ENCODE results near the gene NID1. TPM values are rescaled to one million over a fixed set of nuclear protein-coding genes. Genes with fewer than 3 reads are reported as not detected.

Gene NID1
- total RNA-seq, 1 experiment from 2014 or later: 48.5 TPM

DNA sequence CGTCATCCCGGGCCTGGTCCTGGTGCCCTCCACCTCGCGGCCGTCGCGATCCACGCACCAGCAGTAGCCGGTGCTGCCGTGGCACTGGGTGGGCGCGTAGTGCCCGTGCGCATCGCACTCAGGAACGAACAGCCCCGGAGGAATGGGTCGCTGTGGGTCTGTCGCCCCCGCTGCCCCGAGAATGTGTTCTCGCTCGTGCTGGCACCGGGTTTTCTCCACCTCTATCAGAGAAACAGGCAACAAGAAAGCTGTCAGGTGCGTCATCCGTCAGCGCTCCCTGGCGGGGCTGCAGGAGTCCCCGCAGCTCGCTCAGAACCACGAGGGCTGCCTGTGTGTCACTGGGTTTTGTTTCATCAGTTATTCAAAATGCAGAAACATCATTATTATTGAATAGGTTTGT, 71.2 kb downstream of the NID1 start:
- Histone ChIP-seq H3K27me3 (replicated peaks; ENCODE audit: control insufficient read depth, insufficient read depth, low read length) (no peaks in the 10 kb centered on the region), H3K9me3 (no peaks in the 10 kb centered on the region), H3K4me1 (0 out of 2 replicates have a peak, but pooled peaks cover 5% of the 10 kb centered on the region), H3K4me3 (ENCODE audit: low read depth, low read length) (no peak overlapping the region), H3K36me3 (ENCODE audit: control insufficient read depth, insufficient read depth, low read length) (no peaks in the 10 kb centered on the region)
- peaks cover 12% of the 10 kb centered on the region for H3K9me3 Mint-ChIP-seq (ENCODE audit: unreplicated experiment)
- TF ChIP-seq, protein P1, sequence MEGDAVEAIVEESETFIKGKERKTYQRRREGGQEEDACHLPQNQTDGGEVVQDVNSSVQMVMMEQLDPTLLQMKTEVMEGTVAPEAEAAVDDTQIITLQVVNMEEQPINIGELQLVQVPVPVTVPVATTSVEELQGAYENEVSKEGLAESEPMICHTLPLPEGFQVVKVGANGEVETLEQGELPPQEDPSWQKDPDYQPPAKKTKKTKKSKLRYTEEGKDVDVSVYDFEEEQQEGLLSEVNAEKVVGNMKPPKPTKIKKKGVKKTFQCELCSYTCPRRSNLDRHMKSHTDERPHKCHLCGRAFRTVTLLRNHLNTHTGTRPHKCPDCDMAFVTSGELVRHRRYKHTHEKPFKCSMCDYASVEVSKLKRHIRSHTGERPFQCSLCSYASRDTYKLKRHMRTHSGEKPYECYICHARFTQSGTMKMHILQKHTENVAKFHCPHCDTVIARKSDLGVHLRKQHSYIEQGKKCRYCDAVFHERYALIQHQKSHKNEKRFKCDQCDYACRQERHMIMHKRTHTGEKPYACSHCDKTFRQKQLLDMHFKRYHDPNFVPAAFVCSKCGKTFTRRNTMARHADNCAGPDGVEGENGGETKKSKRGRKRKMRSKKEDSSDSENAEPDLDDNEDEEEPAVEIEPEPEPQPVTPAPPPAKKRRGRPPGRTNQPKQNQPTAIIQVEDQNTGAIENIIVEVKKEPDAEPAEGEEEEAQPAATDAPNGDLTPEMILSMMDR (IDR thresholded peaks at IDR 0.05; ENCODE audit: insufficient read depth in 1 of 2, low read depth in 1 of 2, low read length in 1 of 2, severe bottlenecking in 1 of 2, unreplicated experiment in 1 of 2): no peak
- intact Hi-C loops (cut with micrococcal nuclease; ENCODE audit: unreplicated experiment): no loop called here
- peaks cover 5% of the 10 kb centered on the region for H3K4me1 Mint-ChIP-seq (ENCODE audit: low read depth, unreplicated experiment)
- H3K36me3 Mint-ChIP-seq (ENCODE audit: insufficient read depth, unreplicated experiment): peaks cover 9% of the 10 kb centered on the region
- no peak overlapping the region for H3K27ac Mint-ChIP-seq (ENCODE audit: unreplicated experiment)
- DNase-seq: no peak
- H3K27me3 Mint-ChIP-seq (ENCODE audit: insufficient read depth, unreplicated experiment): no peaks in the 10 kb centered on the region
- BruUV-seq (replicated peaks): no TSS peak
- ChIA-PET POLR2A (no interaction called here), CTCF (no interaction called here)
- no peak overlapping the region for H3K4me3 Mint-ChIP-seq (ENCODE audit: unreplicated experiment)

DNA sequence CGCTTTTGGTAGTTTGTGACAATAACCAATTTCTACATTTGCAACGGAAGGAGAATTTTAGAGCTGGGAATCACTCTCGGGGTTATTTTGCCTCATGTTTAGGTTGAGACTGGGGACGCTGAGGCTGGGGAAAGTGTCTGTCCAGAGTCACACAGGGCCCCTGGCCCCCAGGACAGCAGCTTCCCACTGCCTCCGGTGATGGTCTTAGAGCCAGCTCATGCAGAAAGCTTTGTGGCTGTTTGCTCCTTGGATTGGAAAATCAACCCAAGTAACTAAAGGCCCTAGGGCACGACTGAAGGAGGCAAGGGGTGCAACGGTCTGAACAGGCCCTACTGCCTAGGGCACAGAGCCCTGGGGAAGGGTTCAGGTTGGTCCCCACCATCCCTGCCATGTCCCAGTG, 72.0 kb downstream of the NID1 start:
- H3K27me3 ChIP-seq (replicated peaks; ENCODE audit: control insufficient read depth, insufficient read depth, low read length): no peaks in the 10 kb centered on the region
- H3K36me3 ChIP-seq (ENCODE audit: control insufficient read depth, insufficient read depth, low read length): no peaks in the 10 kb centered on the region
- no peak overlapping the region for H3K27ac Mint-ChIP-seq (ENCODE audit: unreplicated experiment)
- no peaks in the 10 kb centered on the region for H3K27me3 Mint-ChIP-seq (ENCODE audit: insufficient read depth, unreplicated experiment)
- H3K4me1 ChIP-seq: 0 out of 2 replicates have a peak, but pooled peaks cover 5% of the 10 kb centered on the region
- ChIA-PET POLR2A (interaction anchor here (0.6 kb wide), 1 partner anchor 607 kb away, joined by 13 read pairs; no protein-coding TSS in a partner anchor), CTCF (no interaction called here)
- no TSS peak for BruUV-seq (replicated peaks)
- H3K36me3 Mint-ChIP-seq (ENCODE audit: insufficient read depth, unreplicated experiment): peaks cover 9% of the 10 kb centered on the region
- no peak overlapping the region for H3K4me3 Mint-ChIP-seq (ENCODE audit: unreplicated experiment)
- H3K9me3 Mint-ChIP-seq (ENCODE audit: unreplicated experiment): peaks cover 12% of the 10 kb centered on the region
- H3K4me1 Mint-ChIP-seq (ENCODE audit: low read depth, unreplicated experiment): peaks cover 5% of the 10 kb centered on the region
- no peaks in the 10 kb centered on the region for H3K9me3 ChIP-seq
- TF ChIP-seq, protein P1 (IDR thresholded peaks at IDR 0.05; ENCODE audit: insufficient read depth in 1 of 2, low read depth in 1 of 2, low read length in 1 of 2, severe bottlenecking in 1 of 2, unreplicated experiment in 1 of 2): no peak
- DNase-seq: no peak
- H3K4me3 ChIP-seq (ENCODE audit: low read depth, low read length): no peak overlapping the region
- intact Hi-C loops (cut with micrococcal nuclease; ENCODE audit: unreplicated experiment): no loop called here

DNA sequence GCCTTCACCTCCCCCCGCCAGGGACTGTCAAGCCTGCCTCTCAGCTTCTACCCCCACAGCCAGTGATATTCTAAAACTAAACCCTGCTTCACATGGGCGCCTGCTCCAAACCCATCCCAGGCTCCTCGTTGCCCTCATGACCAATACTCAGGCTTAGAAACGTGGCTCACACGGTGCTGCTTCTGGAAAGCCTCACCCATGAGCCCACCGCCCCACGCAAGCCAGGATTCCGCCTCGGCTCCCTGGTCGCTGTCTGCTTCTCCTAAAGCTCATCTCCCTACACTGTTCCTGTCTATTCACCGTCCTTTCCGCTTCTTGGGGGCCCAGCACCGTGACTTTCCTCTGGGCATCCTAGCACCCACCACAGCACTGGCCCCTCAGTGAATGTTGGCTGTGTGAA, 72.5 kb downstream of the NID1 start:
- no peaks in the 10 kb centered on the region for H3K27me3 Mint-ChIP-seq (ENCODE audit: insufficient read depth, unreplicated experiment)
- Histone ChIP-seq H3K36me3 (ENCODE audit: control insufficient read depth, insufficient read depth, low read length) (no peaks in the 10 kb centered on the region), H3K9me3 (no peaks in the 10 kb centered on the region), H3K4me1 (0 out of 2 replicates have a peak, but pooled peaks cover 5% of the 10 kb centered on the region), H3K4me3 (ENCODE audit: low read depth, low read length) (no peak overlapping the region), H3K27me3 (replicated peaks; ENCODE audit: control insufficient read depth, insufficient read depth, low read length) (no peaks in the 10 kb centered on the region)
- H3K27ac Mint-ChIP-seq (ENCODE audit: unreplicated experiment): no peak overlapping the region
- no peak for DNase-seq
- H3K9me3 Mint-ChIP-seq (ENCODE audit: unreplicated experiment): peaks cover 12% of the 10 kb centered on the region
- ChIA-PET POLR2A (interaction anchor here (0.6 kb wide), 1 partner anchor 607 kb away, joined by 13 read pairs; no protein-coding TSS in a partner anchor), CTCF (no interaction called here)
- intact Hi-C loops (cut with micrococcal nuclease; ENCODE audit: unreplicated experiment): no loop called here
- peaks cover 9% of the 10 kb centered on the region for H3K36me3 Mint-ChIP-seq (ENCODE audit: insufficient read depth, unreplicated experiment)
- H3K4me1 Mint-ChIP-seq (ENCODE audit: low read depth, unreplicated experiment): peaks cover 5% of the 10 kb centered on the region
- TF ChIP-seq, protein P1 (IDR thresholded peaks at IDR 0.05; ENCODE audit: insufficient read depth in 1 of 2, low read depth in 1 of 2, low read length in 1 of 2, severe bottlenecking in 1 of 2, unreplicated experiment in 1 of 2): no peak
- no peak overlapping the region for H3K4me3 Mint-ChIP-seq (ENCODE audit: unreplicated experiment)
- BruUV-seq (replicated peaks): no TSS peak

Measured in Caco-2 (cell line).